HG03457 (cell line): ENCODE results near the gene DDAH1.
"Not testable (repeated sequence)": the region's sequence is repeated elsewhere in the genome, so short reads cannot be mapped to it uniquely, and the experiment has no call there.

Experiments
- ATAC-seq: cut with Tn5 transposase; IDR thresholded peaks from one replicate; pipeline ENCODE4 v1.9.1; 2021; ENCODE audit warnings: moderate number of reproducible peaks; ENCODE audit not compliant: unreplicated experiment

Gene DDAH1

GRCh38 chr1:85465099-85465785 is at the start of gene DDAH1:
DDAH1 (minus strand) TSS chr1:85465159; CDS start chr1:85465045, 114 bp downstream.
- no peak for ATAC-seq

GRCh38 chr1:85513998-85514397 is 49.0 kb upstream of the DDAH1 start:
- not testable (repeated sequence) for ATAC-seq

- ATAC-seq, result no peak
These were observed 39.5 kb upstream of the DDAH1 start for GRCh38 chr1:85504417-85504816.

GRCh38 chr1:85502625-85503083 is 37.7 kb upstream of the DDAH1 start:
- ATAC-seq, result no peak

- ATAC-seq, result no peak
These were observed 37.2 kb upstream of the DDAH1 start for GRCh38 chr1:85502171-85502570.

- no peak for ATAC-seq
These were observed 36.5 kb upstream of the DDAH1 start for GRCh38 chr1:85501355-85501898.

GRCh38 chr1:85496941-85497582 is 32.1 kb upstream of the DDAH1 start:
- no peak for ATAC-seq

GRCh38 chr1:85495556-85495955 is 30.6 kb upstream of the DDAH1 start:
- ATAC-seq, result no peak

GRCh38 chr1:85494904-85495266 is 29.9 kb upstream of the DDAH1 start:
- ATAC-seq, result no peak

- ATAC-seq, result no peak
These were observed 29.3 kb upstream of the DDAH1 start for GRCh38 chr1:85494074-85494903.

GRCh38 chr1:85490270-85490985 is 25.5 kb upstream of the DDAH1 start:
- no peak for ATAC-seq

- no peak for ATAC-seq
These were observed 23.2 kb upstream of the DDAH1 start for GRCh38 chr1:85488126-85488525.

GRCh38 chr1:85485516-85485915 is 20.6 kb upstream of the DDAH1 start:
- no peak for ATAC-seq

GRCh38 chr1:85484716-85485115 is 19.8 kb upstream of the DDAH1 start:
- no peak for ATAC-seq

GRCh38 chr1:85484264-85484663 is 19.3 kb upstream of the DDAH1 start:
- ATAC-seq, result no peak

- no peak for ATAC-seq
These were observed 16.7 kb upstream of the DDAH1 start for GRCh38 chr1:85481688-85482087.

GRCh38 chr1:85480566-85480965 is 15.6 kb upstream of the DDAH1 start:
- no peak for ATAC-seq

GRCh38 chr1:85479491-85479890 is 14.5 kb upstream of the DDAH1 start:
- no peak for ATAC-seq

- no peak for ATAC-seq
These were observed 13.4 kb upstream of the DDAH1 start for GRCh38 chr1:85478366-85478765.

GRCh38 chr1:85475055-85475454 is 10.1 kb upstream of the DDAH1 start:
- ATAC-seq, result no peak

GRCh38 chr1:85473390-85473789 is 8.4 kb upstream of the DDAH1 start:
- no peak for ATAC-seq
